SU-DHL-6 (cell line): ENCODE data around the gene CNPPD1.

Experiments
- H2AFZ ChIP-seq: fragments of 200-600 bp; sonication (generic); 2 replicates; pipeline ENCODE4 v1.6.1; 2014; ENCODE audit warnings: low read depth, mild to moderate bottlenecking, moderate library complexity, mixed read lengths, antibody characterized with exemption, low read length; ENCODE audit not compliant: severe bottlenecking
- H3F3A ChIP-seq: fragments of 200-600 bp; shearing (Covaris generic); 2 replicates; pipeline ENCODE4 v1.6.0; 2016; ENCODE audit warnings: antibody characterized with exemption, mild to moderate bottlenecking; ENCODE audit not compliant: insufficient read depth
- H3K27ac ChIP-seq: fragments of 200-600 bp; sonication (generic); 2 replicates; pipeline ENCODE4 v1.5.1; 2016; ENCODE audit warnings: low read depth, mild to moderate bottlenecking, low read length, moderate library complexity, mixed read lengths
- H3K27me3 ChIP-seq: fragments of 200-600 bp; sonication (generic), shearing (Covaris generic); 2 replicates; pipeline ENCODE4 v1.6.0; 2014; ENCODE audit warnings: mild to moderate bottlenecking, low read length
- H3K36me3 ChIP-seq: fragments of 200-600 bp; sonication (generic); 2 replicates; pipeline ENCODE4 v1.6.1; 2014; ENCODE audit warnings: mild to moderate bottlenecking, low read length, mixed read lengths
- H3K4me2 ChIP-seq: fragments of 300-600, 200-600 bp; shearing (Covaris generic), sonication (generic); 2 replicates; pipeline ENCODE4 v1.6.0; 2014; ENCODE audit warnings: low read length, low read depth, mild to moderate bottlenecking; ENCODE audit not compliant: poor library complexity, severe bottlenecking
- H3K4me3 ChIP-seq: fragments of 200-600 bp; sonication (generic); 2 replicates; pipeline ENCODE4 v1.5.1; 2014; ENCODE audit warnings: antibody characterized with exemption, low read length, mild to moderate bottlenecking, mixed read lengths; ENCODE audit not compliant: insufficient read depth, poor library complexity, severe bottlenecking
- H3K79me2 ChIP-seq: fragments of 200-600 bp; sonication (generic); 2 replicates; pipeline ENCODE4 v1.6.1; 2014; ENCODE audit warnings: mild to moderate bottlenecking, low read length, moderate library complexity; ENCODE audit not compliant: insufficient read depth
- H3K9ac ChIP-seq: fragments of 200-600 bp; sonication (generic); 2 replicates; pipeline ENCODE4 v1.7.0; 2014; ENCODE audit warnings: mild to moderate bottlenecking, low read length
- H3K9me2 ChIP-seq: fragments of 200-600 bp; sonication (generic); replicated peaks from 2 replicates; pipeline ENCODE4 v1.6.1; 2014; ENCODE audit warnings: low read length; ENCODE audit not compliant: insufficient read depth
- H3K9me3 ChIP-seq: fragments of 200-600 bp; sonication (generic); 2 replicates; pipeline ENCODE4 v1.6.1; 2014; ENCODE audit warnings: low read length, mixed read lengths; ENCODE audit not compliant: insufficient read depth
- H4K20me1 ChIP-seq: fragments of 200-600 bp; sonication (generic); 2 replicates; pipeline ENCODE4 v1.6.1; 2014; ENCODE audit warnings: low read depth, mild to moderate bottlenecking, antibody characterized with exemption, low read length, moderate library complexity, mixed read lengths
- CTCF ChIP-seq: fragments of 200-600 bp; sonication (generic); IDR thresholded peaks from one replicate; pipeline ENCODE4 v1.5.1; 2017; ENCODE audit warnings: antibody characterized with exemption, mild to moderate bottlenecking, low read length, moderate library complexity; ENCODE audit not compliant: insufficient read depth, poor library complexity, severe bottlenecking
- EZH2phosphoT487 ChIP-seq: fragments of 200-600 bp; sonication (generic), shearing (Covaris generic); conservative IDR thresholded peaks from 2 replicates; pipeline ENCODE4 v1.6.1; 2018; ENCODE audit warnings: mild to moderate bottlenecking, antibody characterized with exemption, low read length, moderate library complexity, mixed read lengths

Gene CNPPD1

GRCh38 chr2:219182331-219183150 lies 5.8 kb upstream of the CNPPD1 start:
- Histone ChIP-seq H3K9ac (no peak overlapping the region), H3K4me3 (no peak overlapping the region), H3K9me2 (no peaks in the 10 kb centered on the region), H3K27me3 (no peaks in the 10 kb centered on the region), H3K4me2 (no peak overlapping the region), H4K20me1 (no peaks in the 10 kb centered on the region), H2AFZ (no peak overlapping the region), H3K27ac (no peak overlapping the region), H3F3A (peaks cover 4% of the 10 kb centered on the region), H3K9me3 (no peaks in the 10 kb centered on the region), H3K79me2 (peaks cover 20% of the 10 kb centered on the region), H3K36me3 (no peaks in the 10 kb centered on the region)
- no peak for TF ChIP-seq EZH2phosphoT487
- TF ChIP-seq CTCF: no peak

GRCh38 chr2:219181531-219181930 lies 4.8 kb upstream of the CNPPD1 start:
- Histone ChIP-seq H3K79me2 (peaks cover 20% of the 10 kb centered on the region), H3K9me3 (no peaks in the 10 kb centered on the region), H4K20me1 (no peaks in the 10 kb centered on the region), H2AFZ (no peak overlapping the region), H3K27me3 (no peaks in the 10 kb centered on the region), H3K36me3 (no peaks in the 10 kb centered on the region), H3K4me2 (no peak overlapping the region), H3F3A (peaks cover 10% of the 10 kb centered on the region), H3K9ac (no peak overlapping the region), H3K27ac (no peak overlapping the region), H3K4me3 (no peak overlapping the region), H3K9me2 (no peaks in the 10 kb centered on the region)
- no peak for TF ChIP-seq CTCF
- no peak for TF ChIP-seq EZH2phosphoT487

- no peak overlapping the region for H3K9ac ChIP-seq
- no peaks in the 10 kb centered on the region for H3K9me3 ChIP-seq
- peaks cover 20% of the 10 kb centered on the region for H3K79me2 ChIP-seq
- no peaks in the 10 kb centered on the region for H4K20me1 ChIP-seq
- no peaks in the 10 kb centered on the region for H3K9me2 ChIP-seq
- no peak overlapping the region for H2AFZ ChIP-seq
- H3K27me3 ChIP-seq: no peaks in the 10 kb centered on the region
- H3F3A ChIP-seq: peaks cover 11% of the 10 kb centered on the region
- no peak for TF ChIP-seq CTCF
- no peak for TF ChIP-seq EZH2phosphoT487
- H3K4me2 ChIP-seq: no peak overlapping the region
- no peak overlapping the region for H3K4me3 ChIP-seq
- no peaks in the 10 kb centered on the region for H3K36me3 ChIP-seq
- no peak overlapping the region for H3K27ac ChIP-seq
Observed at GRCh38 chr2:219180961-219181360, 4.2 kb upstream of the CNPPD1 start.
